Thymus (tissue), 11 donors: ENCODE results near the gene CSMD2. TPM values are rescaled to one million over a fixed set of nuclear protein-coding genes. Genes with fewer than 3 reads are reported as not detected.

Experiments
- DNase-seq, 9 donors: peaks; one replicate each; pipeline ENCODE4 v3.0.0-alpha.2; 2013; ENCODE audit warnings: low spot score in 9 of 9, low read depth in 6 of 9, missing footprints in 1 of 9
- H3K27ac ChIP-seq, 2 donors: one replicate each; pipeline ENCODE4 v1.5.1; 2013; ENCODE audit warnings: control low read depth in 1 of 2, low read depth in 1 of 2, low read length in 1 of 2, mild to moderate bottlenecking in 1 of 2, moderate library complexity in 1 of 2
- H3K27me3 ChIP-seq, 2 donors: one replicate each; pipeline ENCODE4 v1.5.1; 2013; ENCODE audit warnings: low read length in 1 of 2; ENCODE audit not compliant: control insufficient read depth in 2 of 2, insufficient read depth in 1 of 2
- H3K36me3 ChIP-seq, 2 donors: one replicate each; pipeline ENCODE4 v1.5.1; 2013; ENCODE audit warnings: low read length in 1 of 2, mild to moderate bottlenecking in 1 of 2, moderate library complexity in 1 of 2; ENCODE audit not compliant: control insufficient read depth in 2 of 2, insufficient read depth in 2 of 2
- H3K4me1 ChIP-seq, 2 donors: one replicate each; pipeline ENCODE4 v1.5.1; 2013; ENCODE audit warnings: low read length in 2 of 2; ENCODE audit not compliant: control insufficient read depth in 2 of 2, insufficient read depth in 2 of 2
- H3K4me3 ChIP-seq, 2 donors: one replicate each; pipeline ENCODE4 v1.5.1; 2013; ENCODE audit warnings: low read length in 2 of 2, control low read depth in 1 of 2, mild to moderate bottlenecking in 1 of 2
- H3K9me3 ChIP-seq, 2 donors: one replicate each; pipeline ENCODE4 v1.5.1; 2013; ENCODE audit warnings: low read length in 1 of 2, mild to moderate bottlenecking in 1 of 2; ENCODE audit not compliant: control insufficient read depth in 2 of 2, insufficient read depth in 1 of 2
- WGBS: extraction: QIAGEN DNeasy Blood & Tissue Kit; methylation state at CpG from one replicate; pipeline ENCODE4 v1.1.7; 2013; 5-methylcytosine and 5-hydroxymethylcytosine counted together
- polyA plus RNA-seq: library from polyadenylated mRNA; stranded (reverse); fragments of 200-250 nt; gene quantifications from one replicate; pipeline ENCODE4 v1.2.3, GENCODE V29; 2013
- total RNA-seq: library from RNA; stranded (reverse); fragments of 120-200 nt; gene quantifications from one replicate; pipeline ENCODE4 v1.2.4, GENCODE V29; 2013
- donor health status: healthy.

The CSMD2 gene
- total and polyA plus RNA-seq, 2 donors, result 0.14 TPM

DNA sequence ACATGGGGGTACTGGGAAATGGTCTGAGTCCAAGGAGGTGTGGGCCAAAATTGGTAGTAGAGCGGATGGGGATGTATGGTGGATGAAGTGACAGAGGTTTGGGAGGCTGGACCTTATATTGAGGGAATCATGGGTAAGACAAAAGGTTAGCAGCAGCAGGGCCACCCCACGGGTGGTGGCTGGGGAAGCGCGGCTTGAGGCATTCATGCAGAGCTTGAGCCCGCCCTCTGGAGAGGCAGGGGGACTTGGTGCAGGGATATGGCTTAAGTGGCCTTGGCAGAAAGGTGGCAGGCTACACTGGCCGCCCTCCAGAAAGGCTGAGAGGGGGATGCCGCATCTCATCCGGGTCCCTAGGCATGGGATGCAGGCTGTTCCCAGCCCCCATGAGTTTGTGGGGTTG is 269.6 kb downstream of the CSMD2 start:
- no peak overlapping the region for H3K4me3 ChIP-seq
- no peaks in the 10 kb centered on the region for H3K4me1 ChIP-seq
- no peaks in the 10 kb centered on the region for H3K27me3 ChIP-seq
- H3K36me3 ChIP-seq, result no peaks in the 10 kb centered on the region
- WGBS, result 82% methylated on average over 8 of the region's 8 CpGs
- H3K9me3 ChIP-seq, result no peaks in the 10 kb centered on the region
- no peak overlapping the region for H3K27ac ChIP-seq
- DNase-seq, result no peak

DNA sequence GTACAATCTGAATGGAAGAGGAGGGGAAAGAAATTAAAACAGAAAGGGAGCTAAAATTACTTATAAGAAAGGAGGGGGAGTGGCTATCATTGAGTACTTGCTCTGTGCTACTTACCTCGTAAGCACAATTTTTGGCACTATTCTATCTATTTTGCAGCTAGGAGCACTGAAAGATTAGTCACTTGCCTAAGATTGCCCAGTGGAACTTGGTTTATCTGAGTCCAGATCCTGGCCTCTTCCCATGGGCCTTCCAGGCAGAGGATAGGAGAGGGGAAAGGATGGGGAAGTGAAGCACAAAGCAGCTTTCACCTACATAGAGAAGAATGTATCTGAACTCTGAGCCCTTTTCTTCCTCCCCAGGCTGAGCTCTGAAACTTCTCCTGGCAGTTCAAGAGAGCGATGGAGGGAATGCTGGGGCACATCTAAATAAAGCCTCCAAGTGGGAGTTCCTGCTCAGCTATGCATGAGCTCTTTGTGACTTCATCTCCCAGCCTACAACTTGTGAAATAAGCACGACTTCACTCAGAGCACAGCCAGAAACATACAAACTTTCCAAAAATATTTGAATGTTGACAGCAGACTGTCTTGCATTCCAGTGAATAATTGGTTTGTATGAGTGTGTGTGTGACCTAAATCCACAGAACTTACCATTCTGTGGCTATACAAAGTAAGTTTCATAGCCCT is 271.7 kb downstream of the CSMD2 start:
- Histone ChIP-seq H3K36me3 (no peaks in the 10 kb centered on the region), H3K9me3 (no peaks in the 10 kb centered on the region), H3K4me1 (no peaks in the 10 kb centered on the region), H3K27me3 (no peaks in the 10 kb centered on the region), H3K27ac (no peak overlapping the region), H3K4me3 (no peak overlapping the region)
- WGBS, result 78% methylated on average over 3 of the region's 3 CpGs
- DNase-seq, result no peak

GRCh38 chr1:33886496-33886895 is 278.5 kb downstream of the CSMD2 start:
- no peak overlapping the region for H3K4me3 ChIP-seq
- 38% methylated on average over 5 of the region's 5 CpGs for WGBS
- H3K4me1 ChIP-seq, result no peaks in the 10 kb centered on the region
- DNase-seq, result no peak
- H3K27ac ChIP-seq, result no peak overlapping the region
- no peaks in the 10 kb centered on the region for H3K27me3 ChIP-seq
- no peaks in the 10 kb centered on the region for H3K36me3 ChIP-seq
- H3K9me3 ChIP-seq, result no peaks in the 10 kb centered on the region

GRCh38 chr1:33880305-33880704 is 284.7 kb downstream of the CSMD2 start:
- H3K27ac ChIP-seq, result no peak overlapping the region
- no peaks in the 10 kb centered on the region for H3K9me3 ChIP-seq
- H3K27me3 ChIP-seq, result no peaks in the 10 kb centered on the region
- no peaks in the 10 kb centered on the region for H3K36me3 ChIP-seq
- no peak overlapping the region for H3K4me3 ChIP-seq
- no peak for DNase-seq
- WGBS, result 66% methylated on average over 2 of the region's 2 CpGs
- H3K4me1 ChIP-seq, result no peaks in the 10 kb centered on the region

GRCh38 chr1:33878392-33878791 is 286.6 kb downstream of the CSMD2 start:
- 89% methylated on average over 2 of the region's 2 CpGs for WGBS

GRCh38 chr1:33876970-33877650 is 287.9 kb downstream of the CSMD2 start:
- Histone ChIP-seq H3K9me3 (no peaks in the 10 kb centered on the region), H3K4me1 (no peaks in the 10 kb centered on the region), H3K36me3 (no peaks in the 10 kb centered on the region), H3K27me3 (no peaks in the 10 kb centered on the region), H3K4me3 (no peak overlapping the region), H3K27ac (no peak overlapping the region)
- 89% methylated on average over 5 of the region's 5 CpGs for WGBS
- DNase-seq, result no peak

More at GRCh38 chr1:33878392-33878791, 286.6 kb downstream of the CSMD2 start:
- Histone ChIP-seq H3K4me3 (no peak overlapping the region), H3K4me1 (no peaks in the 10 kb centered on the region), H3K9me3 (no peaks in the 10 kb centered on the region), H3K27me3 (no peaks in the 10 kb centered on the region), H3K36me3 (no peaks in the 10 kb centered on the region), H3K27ac (no peak overlapping the region)
- DNase-seq, result no peak

DNA sequence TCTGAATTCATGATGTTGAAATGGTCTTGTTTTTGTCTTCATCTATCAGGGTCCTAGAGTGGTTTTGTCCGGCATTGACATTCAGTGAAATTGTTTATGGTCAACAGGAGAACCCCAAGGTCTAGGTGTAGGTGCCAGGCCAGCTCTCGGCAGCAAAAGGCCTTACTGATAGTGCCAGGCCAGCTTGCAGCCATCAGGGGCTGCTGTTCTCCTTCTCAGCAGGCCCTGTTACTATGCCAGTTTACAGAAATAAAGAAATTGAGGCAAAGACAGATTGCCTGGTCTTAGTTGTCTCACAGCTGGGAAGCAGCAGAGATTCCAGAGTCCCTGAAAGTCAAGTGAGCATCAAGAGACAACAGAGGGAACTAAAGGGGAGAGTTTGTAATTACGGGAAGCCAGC is 289.2 kb downstream of the CSMD2 start:
- no peak for DNase-seq
- H3K27me3 ChIP-seq, result no peaks in the 10 kb centered on the region
- no peaks in the 10 kb centered on the region for H3K4me1 ChIP-seq
- H3K4me3 ChIP-seq, result no peak overlapping the region
- WGBS, result 81% methylated on average over 3 of the region's 3 CpGs
- no peaks in the 10 kb centered on the region for H3K36me3 ChIP-seq
- H3K27ac ChIP-seq, result no peak overlapping the region
- H3K9me3 ChIP-seq, result no peaks in the 10 kb centered on the region

GRCh38 chr1:33874636-33875035 is 290.4 kb downstream of the CSMD2 start:
- Histone ChIP-seq H3K36me3 (no peaks in the 10 kb centered on the region), H3K4me3 (no peak overlapping the region), H3K27me3 (no peaks in the 10 kb centered on the region), H3K9me3 (no peaks in the 10 kb centered on the region), H3K4me1 (no peaks in the 10 kb centered on the region), H3K27ac (no peak overlapping the region)
- no peak for DNase-seq
- 96% methylated on average over 7 of the region's 7 CpGs for WGBS

- no peak overlapping the region for H3K4me3 ChIP-seq
- WGBS, result 82% methylated on average over 2 of the region's 2 CpGs
- no peaks in the 10 kb centered on the region for H3K4me1 ChIP-seq
- no peak overlapping the region for H3K27ac ChIP-seq
- no peaks in the 10 kb centered on the region for H3K27me3 ChIP-seq
- no peaks in the 10 kb centered on the region for H3K36me3 ChIP-seq
- DNase-seq, result no peak
- no peaks in the 10 kb centered on the region for H3K9me3 ChIP-seq
Observed at GRCh38 chr1:33872683-33873082, 292.3 kb downstream of the CSMD2 start.
